ENCODE results near the gene MGAT5. TPM values are rescaled to one million over a fixed set of nuclear protein-coding genes. Genes with fewer than 3 reads are reported as not detected.

The MGAT5 gene
- total RNA-seq, 1 donor from 2014 or later, result 58.8 TPM

DNA sequence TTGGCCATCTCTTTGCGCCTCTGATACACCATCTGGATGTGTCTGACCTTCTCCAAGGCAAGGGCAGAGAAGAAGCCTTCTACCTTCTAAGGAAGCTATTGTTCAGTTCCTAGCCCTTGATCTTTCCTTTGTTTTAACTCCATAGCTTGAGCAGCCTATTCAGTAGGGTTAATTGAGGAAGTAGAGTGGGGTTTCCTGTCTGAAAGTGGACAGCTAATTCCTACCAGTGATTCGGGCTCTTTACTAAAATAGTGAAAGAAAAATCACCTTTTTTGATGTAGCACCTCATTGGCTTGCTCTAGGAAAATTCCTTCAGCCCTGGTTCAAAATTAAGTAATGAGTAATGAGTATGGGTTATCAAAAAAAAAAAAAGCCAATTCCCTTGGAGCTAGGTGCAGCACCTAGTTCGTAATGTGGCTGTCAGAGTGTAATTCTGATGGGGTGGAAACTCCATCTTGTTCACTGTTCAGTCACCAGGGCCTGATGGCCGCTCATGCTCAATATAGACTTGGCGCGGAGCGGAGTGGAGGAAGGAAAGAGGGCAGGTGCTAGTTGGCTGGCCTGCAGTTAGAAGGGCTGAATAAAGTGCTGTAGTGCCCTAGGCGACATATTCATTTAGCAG is 2.9 kb upstream of the MGAT5 start:
- no peak for DNase-seq
- Mint-ChIP-seq H3K9me3 (ENCODE audit: unreplicated experiment) (peaks cover 4% of the 10 kb centered on the region), H3K4me1 (ENCODE audit: low read depth, unreplicated experiment) (peaks cover 12% of the 10 kb centered on the region), H3K27me3 (ENCODE audit: unreplicated experiment) (peaks cover 2% of the 10 kb centered on the region), H3K4me3 (ENCODE audit: unreplicated experiment) (no peak overlapping the region), H3K36me3 (ENCODE audit: unreplicated experiment) (no peaks in the 10 kb centered on the region), H3K27ac (ENCODE audit: unreplicated experiment) (no peak overlapping the region)
- TF ChIP-seq, protein P1, sequence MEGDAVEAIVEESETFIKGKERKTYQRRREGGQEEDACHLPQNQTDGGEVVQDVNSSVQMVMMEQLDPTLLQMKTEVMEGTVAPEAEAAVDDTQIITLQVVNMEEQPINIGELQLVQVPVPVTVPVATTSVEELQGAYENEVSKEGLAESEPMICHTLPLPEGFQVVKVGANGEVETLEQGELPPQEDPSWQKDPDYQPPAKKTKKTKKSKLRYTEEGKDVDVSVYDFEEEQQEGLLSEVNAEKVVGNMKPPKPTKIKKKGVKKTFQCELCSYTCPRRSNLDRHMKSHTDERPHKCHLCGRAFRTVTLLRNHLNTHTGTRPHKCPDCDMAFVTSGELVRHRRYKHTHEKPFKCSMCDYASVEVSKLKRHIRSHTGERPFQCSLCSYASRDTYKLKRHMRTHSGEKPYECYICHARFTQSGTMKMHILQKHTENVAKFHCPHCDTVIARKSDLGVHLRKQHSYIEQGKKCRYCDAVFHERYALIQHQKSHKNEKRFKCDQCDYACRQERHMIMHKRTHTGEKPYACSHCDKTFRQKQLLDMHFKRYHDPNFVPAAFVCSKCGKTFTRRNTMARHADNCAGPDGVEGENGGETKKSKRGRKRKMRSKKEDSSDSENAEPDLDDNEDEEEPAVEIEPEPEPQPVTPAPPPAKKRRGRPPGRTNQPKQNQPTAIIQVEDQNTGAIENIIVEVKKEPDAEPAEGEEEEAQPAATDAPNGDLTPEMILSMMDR (IDR thresholded peaks at IDR 0.05; ENCODE audit: partially characterized antibody, unreplicated experiment), result no peak

DNA sequence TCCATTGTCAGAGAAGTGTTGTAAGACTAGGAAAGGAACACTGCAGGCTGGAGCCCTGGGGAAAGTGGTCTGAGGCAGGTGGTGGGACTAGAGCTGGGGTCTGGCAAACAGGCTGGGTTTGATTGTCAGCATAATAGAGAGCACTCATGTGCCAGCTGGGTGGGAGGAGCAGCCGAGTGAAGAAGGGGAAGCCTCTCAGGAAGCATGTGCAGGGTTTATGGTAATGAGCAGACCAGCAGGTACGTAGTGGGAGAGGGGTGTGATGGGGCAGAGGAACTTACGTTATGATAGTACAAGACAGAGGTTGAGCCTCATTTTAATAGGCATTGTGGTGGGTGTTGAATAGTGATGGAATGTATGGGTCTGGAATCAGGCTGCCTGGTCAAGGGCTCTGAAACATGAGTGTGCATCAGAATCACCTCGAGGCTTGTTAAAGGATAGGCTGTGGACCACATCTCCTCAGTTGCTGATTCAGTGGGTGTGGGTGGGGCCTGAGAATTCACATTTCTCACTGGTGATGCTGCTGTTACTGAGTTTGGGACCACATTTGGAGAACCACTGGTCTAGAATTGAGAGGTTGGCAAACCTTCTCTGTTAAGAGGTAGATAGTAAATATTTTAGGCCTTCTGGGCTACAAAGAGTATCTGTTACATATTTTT is 1.7 kb upstream of the MGAT5 start:
- DNase-seq, result no peak
- Mint-ChIP-seq H3K9me3 (ENCODE audit: unreplicated experiment) (peaks cover 4% of the 10 kb centered on the region), H3K36me3 (ENCODE audit: unreplicated experiment) (no peaks in the 10 kb centered on the region), H3K27me3 (ENCODE audit: unreplicated experiment) (peaks cover 2% of the 10 kb centered on the region), H3K4me3 (ENCODE audit: unreplicated experiment) (no peak overlapping the region), H3K4me1 (ENCODE audit: low read depth, unreplicated experiment) (peaks cover 6% of the 10 kb centered on the region), H3K27ac (ENCODE audit: unreplicated experiment) (peak overlapping the region; percentile 43)
- TF ChIP-seq, protein P1 (IDR thresholded peaks at IDR 0.05; ENCODE audit: partially characterized antibody, unreplicated experiment), result no peak

DNA sequence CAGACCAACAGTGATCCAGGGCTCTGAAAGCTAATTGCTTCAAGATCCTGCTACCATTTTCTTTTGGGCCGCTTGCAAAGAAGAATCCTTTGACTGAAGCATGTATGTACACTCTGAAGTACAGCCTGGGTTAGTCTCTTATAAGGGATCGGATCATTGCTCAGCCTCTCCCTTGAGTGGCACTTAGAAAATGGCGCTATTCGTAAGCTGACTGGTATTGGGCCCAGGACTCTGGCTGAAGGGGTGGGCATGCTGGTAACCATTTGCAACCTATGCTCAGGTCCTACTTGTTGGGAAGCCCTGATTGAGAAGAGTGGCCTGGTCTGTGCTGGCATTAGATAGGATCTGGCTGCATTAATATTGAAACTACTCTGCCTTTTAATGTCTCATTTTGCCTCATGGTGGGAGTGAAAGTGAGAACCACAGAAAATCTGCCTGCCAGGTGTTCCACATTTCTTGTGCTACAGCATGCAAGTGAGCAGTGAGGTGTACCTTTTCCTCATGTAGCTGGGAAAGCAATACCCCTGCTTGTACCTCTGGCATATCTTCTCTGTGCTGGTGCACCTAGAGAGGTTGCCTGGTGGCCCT is 661 bp upstream of the MGAT5 start:
- peaks cover 6% of the 10 kb centered on the region for H3K4me1 Mint-ChIP-seq (ENCODE audit: low read depth, unreplicated experiment)
- H3K9me3 Mint-ChIP-seq (ENCODE audit: unreplicated experiment), result peaks cover 4% of the 10 kb centered on the region
- H3K27ac Mint-ChIP-seq (ENCODE audit: unreplicated experiment), result no peak overlapping the region
- H3K36me3 Mint-ChIP-seq (ENCODE audit: unreplicated experiment), result no peaks in the 10 kb centered on the region
- no peak overlapping the region for H3K4me3 Mint-ChIP-seq (ENCODE audit: unreplicated experiment)
- TF ChIP-seq, protein P1 (IDR thresholded peaks at IDR 0.05; ENCODE audit: partially characterized antibody, unreplicated experiment), result no peak
- no peak for DNase-seq
- peaks cover 2% of the 10 kb centered on the region for H3K27me3 Mint-ChIP-seq (ENCODE audit: unreplicated experiment)

DNA sequence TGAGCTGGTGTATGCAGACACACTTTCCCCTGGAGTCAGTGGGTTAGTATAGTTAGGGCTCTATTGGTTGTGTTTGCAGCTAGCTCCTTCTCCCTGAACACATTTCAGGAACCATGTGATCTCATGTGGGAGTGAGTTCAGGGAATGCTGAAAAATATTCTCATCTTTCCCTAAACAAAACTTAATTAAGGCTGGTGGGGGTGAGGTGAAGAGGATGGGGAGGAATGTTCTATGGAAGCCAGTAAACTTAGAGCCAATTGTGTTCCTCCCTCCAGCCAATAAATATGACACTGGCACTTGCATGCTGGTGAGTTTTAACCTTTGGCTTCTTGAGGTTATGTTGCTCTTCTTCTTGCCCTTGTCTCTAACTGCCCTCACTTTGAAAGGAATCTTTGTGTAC is 952 bp downstream of the MGAT5 start:
- DNase-seq, result no peak
- TF ChIP-seq, protein P1 (IDR thresholded peaks at IDR 0.05; ENCODE audit: partially characterized antibody, unreplicated experiment), result no peak
- no peak overlapping the region for H3K27ac Mint-ChIP-seq (ENCODE audit: unreplicated experiment)
- H3K36me3 Mint-ChIP-seq (ENCODE audit: unreplicated experiment), result no peaks in the 10 kb centered on the region
- H3K4me3 Mint-ChIP-seq (ENCODE audit: unreplicated experiment), result no peak overlapping the region
- H3K27me3 Mint-ChIP-seq (ENCODE audit: unreplicated experiment), result peaks cover 2% of the 10 kb centered on the region
- H3K4me1 Mint-ChIP-seq (ENCODE audit: low read depth, unreplicated experiment), result peaks cover 13% of the 10 kb centered on the region
- H3K9me3 Mint-ChIP-seq (ENCODE audit: unreplicated experiment), result peaks cover 2% of the 10 kb centered on the region

DNA sequence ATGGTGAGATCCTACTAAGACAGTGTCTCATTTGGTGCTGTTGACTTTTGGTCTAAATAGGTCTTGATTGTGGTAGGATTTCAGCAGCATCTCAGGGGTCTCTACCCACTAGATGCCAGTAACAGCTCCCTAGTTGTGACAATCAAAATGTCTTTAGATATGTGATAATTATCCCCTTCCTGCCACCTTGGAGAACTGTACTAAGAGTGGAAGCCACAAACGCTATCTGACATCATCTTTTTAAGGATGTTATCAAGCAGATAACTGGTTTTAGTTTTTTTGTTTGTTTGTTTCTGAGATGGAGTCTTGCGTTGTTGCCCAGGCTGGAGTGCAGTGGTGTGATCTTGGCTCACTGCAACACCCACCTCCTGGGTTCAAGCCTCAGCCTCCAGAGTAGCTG is 3.1 kb downstream of the MGAT5 start:
- TF ChIP-seq, protein P1 (IDR thresholded peaks at IDR 0.05; ENCODE audit: partially characterized antibody, unreplicated experiment), result no peak
- Mint-ChIP-seq H3K27me3 (ENCODE audit: unreplicated experiment) (peaks cover 2% of the 10 kb centered on the region), H3K9me3 (ENCODE audit: unreplicated experiment) (no peaks in the 10 kb centered on the region), H3K4me1 (ENCODE audit: low read depth, unreplicated experiment) (peaks cover 15% of the 10 kb centered on the region), H3K27ac (ENCODE audit: unreplicated experiment) (no peak overlapping the region), H3K36me3 (ENCODE audit: unreplicated experiment) (no peaks in the 10 kb centered on the region), H3K4me3 (ENCODE audit: unreplicated experiment) (no peak overlapping the region)
- DNase-seq, result no peak

All from glutamatergic neuron (in vitro differentiated cells).